Activated naive CD4-positive, alpha-beta T cell treated with anti-CD3 and anti-CD28 coated beads for 36 hours (primary cell): ENCODE data around the gene NRROS. TPM values are rescaled to one million over a fixed set of nuclear protein-coding genes. Genes with fewer than 3 reads are reported as not detected.
A peak's percentile ranks its signal among the peaks of the same experiment; 100 is the strongest.

Experiments
- CTCF ChIA-PET: fragments of 350-600 bp; sonication (Branson Sonifier 250); formaldehyde crosslinking; loops from one replicate; lab custom pipeline; 2021; ENCODE audit warnings: antibody characterized with exemption; lab: Charles Lee
- DNase-seq: peaks from one replicate; pipeline ENCODE4 v3.0.0-alpha.2; 2020
- H3K27ac Mint-ChIP-seq: one replicate; pipeline ENCODE4 v1.8.0; 2021; ENCODE audit warnings: mild to moderate bottlenecking, mixed read lengths
- H3K27me3 Mint-ChIP-seq: one replicate; pipeline ENCODE4 v1.8.0; 2021; ENCODE audit warnings: low read depth, mixed read lengths
- H3K36me3 Mint-ChIP-seq: one replicate; pipeline ENCODE4 v1.8.0; 2021; ENCODE audit warnings: low read depth, mixed read lengths
- H3K4me1 Mint-ChIP-seq: one replicate; pipeline ENCODE4 v1.8.0; 2021; ENCODE audit warnings: low read depth, mixed read lengths
- H3K4me3 Mint-ChIP-seq: one replicate; pipeline ENCODE4 v1.8.0; 2021; ENCODE audit warnings: mild to moderate bottlenecking, moderate library complexity, mixed read lengths
- H3K9me3 Mint-ChIP-seq: one replicate; pipeline ENCODE4 v1.8.0; 2021; ENCODE audit warnings: mixed read lengths
- intact Hi-C: fragments of 100-400 bp; cut with micrococcal nuclease; formaldehyde crosslinking; loops from one replicate; pipeline ENCODE4 v1.15.1; 2023
- total RNA-seq, 2 experiments: library from RNA; stranded (reverse); gene quantifications; one replicate each; pipeline ENCODE4 v1.2.3, GENCODE V29; 2021

Gene NRROS
- total RNA-seq, 2 experiments from 2014 or later: 8.1 to 9.2 TPM

DNA sequence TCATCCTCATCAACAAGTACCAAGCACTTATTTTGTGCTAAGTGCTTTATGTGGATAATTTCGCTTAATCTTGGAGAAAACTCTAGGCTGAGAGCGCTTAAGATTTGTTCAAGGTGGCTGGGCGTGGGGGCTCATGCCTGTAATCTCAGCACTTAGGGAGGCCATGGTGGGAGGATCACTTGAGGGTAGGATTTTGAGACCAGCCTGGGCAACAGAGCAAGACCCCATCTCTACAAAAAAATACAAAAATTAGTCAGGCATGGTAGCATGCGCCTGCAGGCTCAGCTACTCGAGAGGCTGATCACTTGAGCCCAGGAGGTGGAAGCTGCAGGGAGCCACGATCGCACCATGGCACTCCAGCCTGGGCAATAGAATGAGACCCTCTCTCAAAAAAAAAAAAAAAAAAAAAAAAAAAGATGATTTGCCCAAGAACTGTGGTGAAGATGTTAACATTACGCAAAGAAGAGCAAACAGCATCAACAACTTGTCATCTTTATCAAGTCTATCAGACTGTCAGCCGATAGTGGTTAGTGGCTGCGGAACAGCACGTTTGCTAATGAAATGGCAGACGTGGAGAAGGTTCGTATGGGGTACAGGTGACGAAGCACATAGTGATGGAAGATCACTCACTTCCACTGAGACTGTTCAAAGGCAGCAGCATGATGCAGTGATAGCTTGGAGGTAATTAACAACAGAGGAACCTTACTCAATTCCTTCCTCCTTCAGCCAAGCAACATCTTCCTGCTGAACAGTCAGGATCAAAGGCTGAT, 27.7 kb downstream of the NRROS start:
- CTCF ChIA-PET: no interaction called here
- H3K4me1 Mint-ChIP-seq: peaks cover 18% of the 10 kb centered on the region
- no peaks in the 10 kb centered on the region for H3K9me3 Mint-ChIP-seq
- no peaks in the 10 kb centered on the region for H3K27me3 Mint-ChIP-seq
- no peaks in the 10 kb centered on the region for H3K36me3 Mint-ChIP-seq
- intact Hi-C loops: no loop called here
- H3K4me3 Mint-ChIP-seq: no peak overlapping the region
- no peak overlapping the region for H3K27ac Mint-ChIP-seq
- DNase-seq: no peak

DNA sequence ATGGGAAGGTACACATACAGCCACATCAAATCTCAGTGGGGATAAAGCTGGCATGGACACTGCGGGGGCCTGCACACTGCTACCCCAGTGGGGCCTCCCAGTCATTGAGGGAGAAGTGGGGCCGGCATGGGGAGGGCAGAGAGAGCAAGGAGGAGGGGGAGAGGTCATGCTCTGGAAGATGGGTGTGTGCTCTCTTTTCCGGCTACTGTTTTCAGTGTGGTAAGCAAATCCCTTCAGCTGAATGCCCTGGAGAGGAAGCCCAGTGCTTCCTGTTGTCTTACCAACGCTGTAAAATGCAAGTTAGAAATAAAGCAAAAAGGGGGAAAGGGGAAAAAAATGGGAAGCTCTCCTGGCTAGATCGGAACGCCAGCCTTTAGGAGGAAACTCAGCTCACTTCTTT, 30.8 kb downstream of the NRROS start:
- Mint-ChIP-seq H3K36me3 (no peaks in the 10 kb centered on the region), H3K27ac (peak overlapping the region; percentile 47), H3K27me3 (no peaks in the 10 kb centered on the region), H3K4me1 (peaks cover 18% of the 10 kb centered on the region), H3K4me3 (peak overlapping the region; percentile 17), H3K9me3 (no peaks in the 10 kb centered on the region)
- intact Hi-C loops: loop anchor here (2.0 kb wide), 1 partner anchor 28 kb away; no protein-coding TSS in a partner anchor
- CTCF ChIA-PET: interaction anchor here (1.2 kb wide), 1 partner anchor 61 kb away, joined by 6 read pairs; no protein-coding TSS in a partner anchor
- no peak for DNase-seq

DNA sequence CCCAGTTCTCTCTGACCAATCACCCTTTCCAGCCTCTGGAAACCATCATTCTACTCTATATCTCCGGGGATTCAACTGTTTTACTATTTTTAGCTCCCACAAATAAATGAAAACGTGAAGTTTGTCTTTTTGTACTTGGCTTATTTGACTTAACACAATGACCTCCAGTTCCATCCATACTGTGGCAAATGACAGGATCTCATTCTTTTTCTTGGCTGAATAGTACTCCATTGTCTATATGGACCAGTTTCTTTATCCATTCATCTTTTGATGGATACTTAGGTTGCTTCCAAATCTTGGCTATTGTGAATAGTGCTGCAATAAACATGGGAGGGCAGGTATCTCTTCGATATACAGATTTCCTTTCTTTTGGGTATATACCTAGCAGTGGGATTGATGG, 34.1 kb downstream of the NRROS start:
- H3K27ac Mint-ChIP-seq: no peak overlapping the region
- no peaks in the 10 kb centered on the region for H3K9me3 Mint-ChIP-seq
- no peak overlapping the region for H3K4me3 Mint-ChIP-seq
- no peaks in the 10 kb centered on the region for H3K27me3 Mint-ChIP-seq
- no peaks in the 10 kb centered on the region for H3K36me3 Mint-ChIP-seq
- peaks cover 32% of the 10 kb centered on the region for H3K4me1 Mint-ChIP-seq
- CTCF ChIA-PET: no interaction called here
- intact Hi-C loops: no loop called here
- no peak for DNase-seq

DNA sequence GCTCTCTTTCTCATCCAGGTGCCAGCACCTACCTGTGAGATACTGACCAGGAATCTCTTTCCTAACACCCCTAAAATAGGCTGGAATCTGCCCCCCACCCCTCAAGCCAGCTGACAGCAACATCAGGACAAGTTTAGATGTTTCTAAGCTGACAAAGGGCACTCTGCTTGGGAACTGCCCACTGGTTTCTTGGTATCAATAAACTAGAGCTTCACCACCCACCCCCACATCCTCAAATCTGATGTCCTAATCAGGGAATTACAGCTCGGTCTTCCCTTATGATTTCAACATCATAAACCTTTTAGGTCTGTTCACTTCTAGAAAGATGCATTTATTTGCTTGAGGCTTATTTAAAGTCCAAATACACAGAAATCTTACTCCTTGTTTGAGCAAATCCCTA, 37.9 kb downstream of the NRROS start:
- no peak for DNase-seq
- Mint-ChIP-seq H3K36me3 (no peaks in the 10 kb centered on the region), H3K27ac (no peak overlapping the region), H3K4me3 (no peak overlapping the region), H3K27me3 (no peaks in the 10 kb centered on the region), H3K9me3 (no peaks in the 10 kb centered on the region), H3K4me1 (peaks cover 14% of the 10 kb centered on the region)
- CTCF ChIA-PET: interaction anchor here (1.0 to 2.4 kb wide), 5 partner anchors 68 to 263 kb away, joined by 3 to 15 read pairs (median 3); no protein-coding TSS in a partner anchor
- intact Hi-C loops: no loop called here

DNA sequence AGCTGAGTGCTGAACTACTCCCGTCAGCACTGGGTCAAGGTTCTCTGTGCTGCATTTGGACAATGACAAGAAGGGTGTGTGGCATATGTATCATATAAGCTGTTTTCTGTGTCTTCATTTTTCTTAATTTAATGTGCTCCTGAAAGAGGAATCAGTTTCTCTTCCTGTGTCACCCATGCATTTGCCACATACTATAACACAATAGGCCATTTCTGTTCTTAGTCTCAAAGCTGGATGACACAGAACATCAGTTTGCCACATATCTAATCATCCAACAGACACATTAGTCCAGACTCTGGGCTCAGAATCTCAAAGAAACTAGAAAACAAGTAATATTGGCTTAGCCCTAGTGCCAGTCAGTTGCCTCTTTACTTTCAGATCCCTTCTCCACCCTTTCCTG, 38.4 kb downstream of the NRROS start:
- Mint-ChIP-seq H3K4me3 (no peak overlapping the region), H3K9me3 (no peaks in the 10 kb centered on the region), H3K36me3 (no peaks in the 10 kb centered on the region), H3K27ac (no peak overlapping the region), H3K27me3 (no peaks in the 10 kb centered on the region), H3K4me1 (peaks cover 14% of the 10 kb centered on the region)
- DNase-seq: no peak
- intact Hi-C loops: no loop called here
- CTCF ChIA-PET: interaction anchor here (1.0 to 2.4 kb wide), 3 partner anchors 69 to 154 kb away, joined by 3 to 15 read pairs (median 3); no protein-coding TSS in a partner anchor

DNA sequence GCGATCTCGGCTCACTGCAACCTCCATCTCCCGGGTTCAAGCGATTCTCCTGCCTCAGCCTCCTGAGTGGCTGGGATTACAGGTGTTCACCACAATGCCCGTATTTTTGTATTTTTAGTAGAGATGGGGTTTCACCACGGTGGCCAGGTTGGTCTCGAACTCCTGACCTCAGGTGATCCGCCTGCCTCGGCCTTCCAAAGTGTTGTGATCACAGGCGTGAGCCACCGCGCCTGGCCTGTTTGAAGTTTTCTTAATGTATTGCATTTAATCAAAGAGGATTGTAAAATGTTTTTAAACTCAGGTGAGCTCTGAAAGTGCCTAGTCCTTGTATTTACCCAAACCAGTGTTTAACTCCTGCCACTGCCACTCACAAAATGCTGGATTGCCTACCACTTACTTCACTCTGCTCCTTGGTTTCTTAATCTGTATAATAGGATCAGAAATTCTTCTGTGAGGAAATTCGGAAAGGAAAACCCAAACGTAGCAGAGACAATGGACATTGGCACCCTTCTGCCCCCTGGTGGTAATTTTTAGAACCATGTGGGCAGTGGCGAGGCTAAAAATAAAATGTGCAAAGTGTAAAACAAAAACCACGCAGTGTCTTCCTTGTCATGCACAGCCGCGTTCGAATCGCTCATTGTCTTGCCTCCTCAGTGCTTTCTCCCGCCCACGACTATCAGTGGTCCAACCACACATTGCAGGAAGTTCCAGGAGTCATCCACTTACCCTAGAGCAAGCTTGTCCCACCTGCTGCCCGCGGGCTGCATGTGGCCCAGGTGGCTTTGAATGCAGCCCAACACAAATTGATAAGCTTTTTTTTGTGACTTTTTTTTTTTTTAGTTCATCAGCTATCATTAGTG, 45.3 kb downstream of the NRROS start:
- H3K36me3 Mint-ChIP-seq: no peaks in the 10 kb centered on the region
- peak overlapping the region; percentile 45 for H3K4me3 Mint-ChIP-seq
- DNase-seq: peak; percentile 74
- no peaks in the 10 kb centered on the region for H3K9me3 Mint-ChIP-seq
- intact Hi-C loops: loop anchor here (1.0 to 2.0 kb wide), 4 partner anchors 52 to 156 kb away; no protein-coding TSS in a partner anchor
- CTCF ChIA-PET: interaction anchor here (0.5 to 11.4 kb wide), 26 partner anchors 9 to 396 kb away, joined by 3 to 265 read pairs (median 4); partner anchors contain the start of gene NRROS
- peaks cover 12% of the 10 kb centered on the region for H3K4me1 Mint-ChIP-seq
- no peaks in the 10 kb centered on the region for H3K27me3 Mint-ChIP-seq
- no peak overlapping the region for H3K27ac Mint-ChIP-seq

DNA sequence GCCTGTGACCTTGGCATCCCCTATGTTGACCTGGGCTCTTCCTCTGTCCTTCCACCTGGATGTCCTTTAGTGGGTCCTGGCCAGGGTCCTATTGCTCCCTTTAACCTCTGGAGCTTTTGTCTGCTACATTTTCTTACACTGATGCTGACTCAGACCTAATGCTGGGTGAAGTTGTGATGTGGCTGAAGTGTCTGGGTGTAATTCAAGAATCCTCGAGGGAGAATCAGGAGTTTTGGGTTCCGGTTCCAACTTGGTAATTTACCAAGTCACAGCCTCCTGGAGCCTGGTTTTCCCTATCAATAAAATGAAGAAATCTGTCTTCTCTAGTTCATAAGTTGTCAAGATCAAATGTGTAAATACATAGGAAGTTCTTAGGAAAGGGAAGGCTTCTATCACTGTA, 46.9 kb downstream of the NRROS start:
- Mint-ChIP-seq H3K27ac (no peak overlapping the region), H3K4me1 (peaks cover 12% of the 10 kb centered on the region), H3K4me3 (no peak overlapping the region), H3K27me3 (no peaks in the 10 kb centered on the region), H3K36me3 (no peaks in the 10 kb centered on the region), H3K9me3 (no peaks in the 10 kb centered on the region)
- DNase-seq: no peak
- CTCF ChIA-PET: interaction anchor here (0.6 to 11.4 kb wide), 9 partner anchors 10 to 434 kb away, joined by 3 to 265 read pairs (median 4); no protein-coding TSS in a partner anchor
- intact Hi-C loops: no loop called here

DNA sequence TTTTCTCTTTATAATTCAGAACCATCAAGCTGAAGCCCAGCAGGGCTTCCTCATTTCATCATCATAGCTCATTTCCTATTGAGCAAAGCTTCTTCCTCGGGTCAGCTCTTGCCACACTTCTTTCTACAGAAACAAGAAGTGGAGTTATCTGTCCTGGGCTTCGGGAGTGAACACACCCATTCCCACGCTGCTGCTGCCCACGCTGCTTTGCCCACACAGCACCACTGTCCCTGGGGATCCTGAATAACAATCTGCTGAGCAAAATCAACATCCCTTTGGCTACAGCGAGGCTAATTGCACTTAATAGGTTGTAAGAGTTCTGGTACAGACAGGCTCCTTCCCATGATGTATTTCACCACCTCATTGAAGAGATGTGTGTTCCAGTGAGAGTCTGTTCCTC, 48.9 kb downstream of the NRROS start:
- DNase-seq: no peak
- CTCF ChIA-PET: interaction anchor here (11.4 kb wide), 1 partner anchor 79 kb away, joined by 265 read pairs; no protein-coding TSS in a partner anchor
- no peaks in the 10 kb centered on the region for H3K36me3 Mint-ChIP-seq
- H3K4me1 Mint-ChIP-seq: peaks cover 12% of the 10 kb centered on the region
- H3K27ac Mint-ChIP-seq: no peak overlapping the region
- intact Hi-C loops: no loop called here
- H3K4me3 Mint-ChIP-seq: no peak overlapping the region
- H3K9me3 Mint-ChIP-seq: no peaks in the 10 kb centered on the region
- no peaks in the 10 kb centered on the region for H3K27me3 Mint-ChIP-seq

DNA sequence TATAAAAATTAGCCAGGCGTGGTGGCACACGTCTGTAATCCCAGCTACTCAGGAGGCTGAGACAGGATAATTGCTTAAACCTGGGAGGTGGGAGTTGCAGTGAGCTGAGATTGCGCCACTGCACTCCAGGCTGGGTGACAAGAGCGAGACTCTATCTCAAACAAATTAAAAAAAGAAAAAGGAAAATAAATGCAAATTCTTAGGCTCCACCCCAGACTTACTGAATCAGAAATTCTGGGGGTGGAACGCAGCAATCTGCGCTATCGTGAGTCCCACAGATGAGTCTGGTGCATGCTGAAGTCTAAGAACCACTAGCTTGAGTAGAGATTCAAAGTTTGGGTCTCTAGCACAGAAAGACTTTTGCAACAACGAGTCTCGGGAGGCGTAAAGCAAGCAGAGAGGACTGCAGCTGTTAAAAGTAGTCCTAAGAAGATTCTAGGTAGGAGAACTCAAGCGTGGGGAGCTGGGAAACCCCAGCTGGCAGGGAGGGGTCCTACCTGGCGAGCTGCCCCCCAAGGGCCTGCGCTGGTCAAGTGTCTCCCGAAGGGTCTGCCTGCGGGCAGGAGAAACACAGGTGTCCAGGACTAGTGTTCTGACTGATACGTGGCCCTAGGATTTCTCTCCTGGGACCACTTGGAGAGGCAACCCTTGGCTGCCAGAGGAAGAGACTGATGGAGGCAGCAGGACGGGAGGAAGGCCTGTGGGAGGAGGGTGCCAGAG, 50.6 kb downstream of the NRROS start:
- no peak overlapping the region for H3K4me3 Mint-ChIP-seq
- peaks cover 1% of the 10 kb centered on the region for H3K4me1 Mint-ChIP-seq
- intact Hi-C loops: no loop called here
- no peaks in the 10 kb centered on the region for H3K27me3 Mint-ChIP-seq
- H3K36me3 Mint-ChIP-seq: no peaks in the 10 kb centered on the region
- DNase-seq: no peak
- no peaks in the 10 kb centered on the region for H3K9me3 Mint-ChIP-seq
- H3K27ac Mint-ChIP-seq: no peak overlapping the region
- CTCF ChIA-PET: interaction anchor here (11.4 kb wide), 1 partner anchor 80 kb away, joined by 265 read pairs; no protein-coding TSS in a partner anchor

DNA sequence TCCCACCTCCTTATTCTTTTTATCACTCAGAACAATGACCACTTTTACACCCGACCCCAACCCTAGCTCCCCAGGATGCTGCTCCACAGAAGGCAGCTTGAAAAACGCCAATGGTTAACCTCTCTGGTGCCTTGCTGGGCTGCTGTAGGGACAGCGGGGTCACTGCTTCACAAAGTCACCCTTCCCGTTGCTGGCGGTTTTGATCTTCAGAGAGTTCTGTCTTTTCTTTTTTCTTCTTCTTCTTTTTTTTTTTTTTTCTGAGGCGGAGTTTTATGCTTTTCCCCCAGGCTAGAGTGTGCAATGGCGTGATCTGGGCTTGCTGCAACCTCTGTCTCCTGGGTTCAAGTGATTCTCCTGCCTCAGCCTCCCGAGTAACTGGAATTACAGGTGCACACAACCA, 51.9 kb downstream of the NRROS start:
- no peaks in the 10 kb centered on the region for H3K36me3 Mint-ChIP-seq
- CTCF ChIA-PET: interaction anchor here (0.7 to 11.4 kb wide), 3 partner anchors 14 to 686 kb away, joined by 4 to 265 read pairs (median 8); no protein-coding TSS in a partner anchor
- no peaks in the 10 kb centered on the region for H3K9me3 Mint-ChIP-seq
- no peak overlapping the region for H3K4me3 Mint-ChIP-seq
- intact Hi-C loops: no loop called here
- H3K27ac Mint-ChIP-seq: no peak overlapping the region
- H3K27me3 Mint-ChIP-seq: no peaks in the 10 kb centered on the region
- DNase-seq: no peak
- no peaks in the 10 kb centered on the region for H3K4me1 Mint-ChIP-seq

DNA sequence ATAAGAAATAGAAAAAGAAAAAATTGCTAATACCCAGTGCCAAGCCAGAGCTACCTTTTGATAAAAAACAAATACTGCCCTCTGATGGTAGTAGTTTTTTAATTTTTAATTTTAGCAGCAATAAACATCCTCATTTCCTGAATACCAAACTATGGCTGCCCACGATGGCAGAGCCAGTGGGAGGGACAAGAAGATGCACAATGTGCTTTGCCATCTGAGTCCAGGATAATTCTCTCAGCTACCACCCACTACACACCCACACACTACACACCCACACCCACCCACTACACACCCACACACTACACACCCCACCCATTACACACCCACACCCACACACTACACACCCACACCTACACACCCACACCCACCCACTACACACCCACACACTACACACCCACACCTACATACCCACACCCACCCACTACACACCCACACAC, 54.7 kb downstream of the NRROS start:
- CTCF ChIA-PET: interaction anchor here (1.6 to 11.4 kb wide), 2 partner anchors 10 to 85 kb away, joined by 7 to 265 read pairs; no protein-coding TSS in a partner anchor
- no peaks in the 10 kb centered on the region for H3K27me3 Mint-ChIP-seq
- H3K4me3 Mint-ChIP-seq: no peak overlapping the region
- intact Hi-C loops: loop anchor here (2.0 kb wide), 1 partner anchor 157 kb away; no protein-coding TSS in a partner anchor
- DNase-seq: no peak
- H3K36me3 Mint-ChIP-seq: no peaks in the 10 kb centered on the region
- H3K4me1 Mint-ChIP-seq: no peaks in the 10 kb centered on the region
- no peaks in the 10 kb centered on the region for H3K9me3 Mint-ChIP-seq
- H3K27ac Mint-ChIP-seq: no peak overlapping the region
